Measurements from ENCODE around the gene EPN2.

Gene EPN2

GRCh38 chr17:19333736-19334290 is 96.6 kb downstream of the EPN2 start:
- no peak for DNase-seq

GRCh38 chr17:19334331-19334730 is 97.2 kb downstream of the EPN2 start:
- no peak for DNase-seq

- DNase-seq, result no peak
Measured at GRCh38 chr17:19335951-19336631, 98.9 kb downstream of the EPN2 start.

- no peak for DNase-seq
Measured at GRCh38 chr17:19336938-19337711, 100.0 kb downstream of the EPN2 start.

- DNase-seq, result no peak
Measured at GRCh38 chr17:19337712-19338023, 100.5 kb downstream of the EPN2 start.

DNA sequence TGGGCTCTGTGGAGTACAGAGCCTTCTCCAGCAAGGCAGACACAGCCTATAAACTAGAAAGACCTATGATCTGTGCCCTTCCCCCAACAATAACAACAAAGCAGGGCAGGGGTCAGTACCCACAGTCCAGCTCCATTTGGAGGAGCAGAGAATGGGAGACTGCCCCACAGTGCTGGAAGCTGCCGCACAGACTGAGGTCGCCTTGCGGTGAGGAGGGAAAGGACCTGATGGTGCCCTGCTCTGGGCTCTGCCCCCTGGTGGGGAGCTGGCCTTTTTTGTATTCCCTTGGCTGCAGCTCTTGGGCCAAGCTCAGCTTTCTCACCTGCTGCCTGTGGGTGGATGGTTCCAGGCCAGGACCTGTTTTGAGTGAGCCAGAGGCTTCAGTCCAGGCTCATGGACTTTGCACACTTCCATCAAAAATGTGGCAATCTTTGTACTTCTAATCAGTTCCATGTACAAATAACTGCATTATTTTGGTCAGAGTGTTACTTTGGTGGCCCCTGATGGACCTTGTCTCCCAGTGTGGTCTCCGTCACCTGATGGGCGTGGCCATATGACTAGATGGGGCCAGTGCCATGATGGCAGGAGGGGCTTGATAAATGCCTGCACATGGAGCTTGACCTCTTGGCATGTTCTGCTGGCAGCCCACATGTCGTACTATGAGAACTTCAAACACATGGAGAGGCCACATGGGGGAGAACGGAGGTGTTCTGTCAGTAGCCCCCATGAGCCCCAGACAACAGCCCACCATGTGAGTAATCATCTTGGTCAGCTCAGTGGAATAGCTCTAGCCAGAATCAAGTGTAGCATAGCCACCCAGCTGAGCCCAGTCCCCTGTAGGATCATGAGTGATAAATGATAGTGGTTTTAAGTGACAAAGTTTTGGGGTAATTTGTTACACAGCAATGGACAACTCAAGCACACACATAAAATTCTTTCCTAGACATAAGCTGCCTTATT is 101.1 kb downstream of the EPN2 start:
- DNase-seq, result peak; percentile 78

- no peak for DNase-seq
Measured at GRCh38 chr17:19339341-19339815, 102.2 kb downstream of the EPN2 start.

- no peak for DNase-seq
Measured at GRCh38 chr17:19341211-19341631, 104.1 kb downstream of the EPN2 start.

- DNase-seq, result no peak
Measured at GRCh38 chr17:19341641-19342610, 104.8 kb downstream of the EPN2 start.

GRCh38 chr17:19342611-19343255 is 105.6 kb downstream of the EPN2 start:
- no peak for DNase-seq

GRCh38 chr17:19343256-19343630 is 106.1 kb downstream of the EPN2 start:
- no peak for DNase-seq

- DNase-seq, result no peak
Measured at GRCh38 chr17:19343671-19344151, 106.5 kb downstream of the EPN2 start.

- DNase-seq, result no peak
Measured at GRCh38 chr17:19344311-19345066, 107.3 kb downstream of the EPN2 start.

- DNase-seq, result no peak
Measured at GRCh38 chr17:19345067-19345460, 107.9 kb downstream of the EPN2 start.

DNA sequence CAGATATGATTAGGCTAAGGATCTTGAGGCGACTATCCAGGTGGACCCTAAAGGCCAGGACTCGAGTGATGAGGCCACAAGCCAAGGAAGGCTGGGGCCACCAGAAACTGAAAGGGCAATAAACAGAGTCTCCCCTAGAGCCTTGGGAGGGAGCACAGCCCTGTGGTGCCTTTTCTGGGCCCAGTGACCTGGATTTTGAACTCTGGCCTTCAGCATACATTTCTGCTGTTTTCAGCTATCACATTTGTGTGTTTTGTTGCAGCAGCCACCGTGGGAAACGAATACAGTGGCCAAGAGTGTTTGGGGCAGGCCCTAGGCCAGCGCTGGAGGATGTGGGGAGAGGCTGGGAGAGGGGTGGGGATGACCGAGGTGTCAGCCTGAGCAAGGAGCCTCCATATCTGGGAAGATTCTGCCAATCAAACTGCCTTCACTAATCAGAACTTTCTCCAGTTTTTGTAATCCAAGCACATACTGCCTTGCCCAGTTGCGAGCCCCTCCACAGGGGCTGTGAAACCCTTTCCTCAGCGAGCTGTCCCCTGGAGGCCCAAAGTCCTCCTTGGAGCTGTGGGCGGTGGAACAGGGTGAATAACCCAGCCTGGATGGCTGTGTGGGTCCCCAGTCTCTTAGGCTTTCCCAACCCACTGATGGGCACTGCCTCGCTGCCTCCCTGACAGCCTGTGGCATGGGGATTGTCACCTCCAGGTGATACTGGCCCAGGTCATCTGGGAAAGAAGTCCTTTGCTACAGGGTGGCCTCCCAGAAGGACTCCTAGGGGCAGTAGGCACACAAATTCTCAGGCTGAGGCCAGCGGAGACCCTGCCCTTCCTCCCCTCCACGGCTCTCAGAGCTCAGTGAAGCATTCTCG is 108.6 kb downstream of the EPN2 start:
- DNase-seq, result no peak

GRCh38 chr17:19346351-19347255 is 109.4 kb downstream of the EPN2 start:
- DNase-seq, result no peak

DNA sequence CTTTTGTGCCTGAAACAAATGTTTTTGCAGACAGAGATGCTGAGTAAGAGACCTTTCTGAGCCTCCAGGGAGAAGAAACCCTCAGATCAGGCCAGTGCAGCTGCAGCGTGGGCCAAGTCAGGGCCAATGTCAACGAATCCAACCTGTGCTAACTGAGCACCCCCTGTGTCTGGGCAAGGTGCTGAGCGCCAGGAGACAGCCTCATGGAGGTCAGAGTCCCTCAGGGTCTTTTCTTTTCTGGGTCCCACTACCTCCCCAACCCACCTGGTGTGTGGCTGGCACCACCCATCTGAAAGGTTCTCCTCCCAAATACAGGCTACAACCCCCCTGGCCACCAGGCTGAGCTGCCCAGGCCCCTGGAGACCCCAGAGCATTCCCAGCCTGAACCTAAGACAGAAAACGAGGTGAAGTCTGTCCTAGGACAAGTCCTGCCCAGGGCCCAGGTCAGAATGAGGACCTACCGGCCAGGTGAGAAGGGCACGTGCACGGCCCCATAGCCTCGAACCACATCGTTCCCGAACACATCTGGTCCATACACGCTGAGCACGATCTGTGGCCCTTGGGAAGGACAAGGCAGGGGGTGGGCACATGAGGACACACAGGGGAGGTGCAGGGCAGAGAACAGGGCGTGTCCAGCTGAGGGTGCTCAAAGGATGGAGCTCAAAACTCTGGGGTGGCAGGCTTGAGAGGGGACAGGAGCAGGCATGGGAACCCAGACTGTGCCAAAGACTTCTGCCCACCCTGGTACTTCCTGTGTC is 110.3 kb downstream of the EPN2 start:
- DNase-seq, result no peak

Data from activated CD8-positive, alpha-beta memory T cell treated with anti-CD3 and anti-CD28 coated beads for 24 hours (primary cell).